ENCODE data around the gene SGTA.

SGTA gene

GRCh38 chr19:2809387-2810140 is 26.5 kb upstream of the SGTA start:
- no peak for DNase-seq

GRCh38 chr19:2808129-2808941 is 25.3 kb upstream of the SGTA start:
- DNase-seq: no peak

GRCh38 chr19:2807379-2808128 is 24.5 kb upstream of the SGTA start:
- no peak for DNase-seq

- DNase-seq: no peak
Measured at GRCh38 chr19:2806736-2807378, 23.8 kb upstream of the SGTA start.

GRCh38 chr19:2805991-2806649 is 23.0 kb upstream of the SGTA start:
- no peak for DNase-seq

GRCh38 chr19:2805261-2805900 is 22.3 kb upstream of the SGTA start:
- no peak for DNase-seq

GRCh38 chr19:2804156-2805004 is 21.3 kb upstream of the SGTA start:
- no peak for DNase-seq

- DNase-seq: no peak
Measured at GRCh38 chr19:2803486-2804155, 20.5 kb upstream of the SGTA start.

- no peak for DNase-seq
Measured at GRCh38 chr19:2802826-2803225, 19.8 kb upstream of the SGTA start.

GRCh38 chr19:2800506-2800905 is 17.4 kb upstream of the SGTA start:
- DNase-seq: no peak

GRCh38 chr19:2799273-2800020 is 16.4 kb upstream of the SGTA start:
- no peak for DNase-seq

GRCh38 chr19:2798733-2799132 is 15.7 kb upstream of the SGTA start:
- DNase-seq: no peak

GRCh38 chr19:2798158-2798685 is 15.1 kb upstream of the SGTA start:
- DNase-seq: no peak

GRCh38 chr19:2797280-2797679 is 14.2 kb upstream of the SGTA start:
- no peak for DNase-seq

GRCh38 chr19:2796659-2797266 is 13.7 kb upstream of the SGTA start:
- DNase-seq: no peak

- no peak for DNase-seq
Measured at GRCh38 chr19:2795827-2796658, 13.0 kb upstream of the SGTA start.

- no peak for DNase-seq
Measured at GRCh38 chr19:2793577-2793976, 10.5 kb upstream of the SGTA start.

- no peak for DNase-seq
Measured at GRCh38 chr19:2793126-2793525, 10.1 kb upstream of the SGTA start.

Measured in NCI-H1092 (cell line).